ENCODE data around the gene BABAM1.
A peak's percentile ranks its signal among the peaks of the same experiment; 100 is the strongest.
"Not testable (repeated sequence)": the region's sequence is repeated elsewhere in the genome, so short reads cannot be mapped to it uniquely, and the experiment has no call there.

BABAM1 gene

DNA sequence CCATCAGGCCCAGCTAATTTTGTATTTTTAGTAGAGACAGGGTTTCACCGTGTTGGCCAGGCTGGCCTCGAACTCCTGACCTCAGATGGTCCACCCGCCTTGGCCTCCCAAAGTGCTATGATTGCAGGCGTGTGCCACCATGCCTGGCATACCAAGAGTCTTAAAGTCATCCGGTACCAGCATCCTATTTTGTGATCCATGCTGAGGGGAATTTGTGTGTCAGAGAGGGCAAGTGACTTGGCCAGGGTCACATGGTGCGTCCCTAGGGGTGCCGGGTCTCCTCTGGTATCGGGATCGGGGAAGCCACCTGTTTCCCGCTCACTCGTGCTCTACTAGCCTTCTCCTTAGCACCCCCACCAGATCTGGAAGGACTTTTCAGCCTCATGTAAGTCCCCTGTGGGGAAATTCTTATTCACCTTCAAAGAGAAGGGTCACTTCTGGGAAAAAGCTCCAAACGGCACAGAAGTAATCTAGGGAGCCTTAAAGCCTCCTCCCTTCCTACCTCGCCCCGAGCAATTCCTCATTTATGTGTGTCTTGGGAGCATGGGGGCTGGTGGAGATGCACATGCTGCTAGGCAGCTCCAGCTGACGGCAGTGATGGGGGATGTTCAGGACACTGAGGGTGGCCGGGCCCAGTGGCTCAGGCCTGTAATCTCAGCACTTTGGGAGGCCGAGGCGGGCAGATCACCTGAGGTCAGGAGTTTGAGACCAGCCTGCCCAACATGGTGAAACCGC lies 8.4 kb downstream of the BABAM1 start:
- no peak for DNase-seq

DNA sequence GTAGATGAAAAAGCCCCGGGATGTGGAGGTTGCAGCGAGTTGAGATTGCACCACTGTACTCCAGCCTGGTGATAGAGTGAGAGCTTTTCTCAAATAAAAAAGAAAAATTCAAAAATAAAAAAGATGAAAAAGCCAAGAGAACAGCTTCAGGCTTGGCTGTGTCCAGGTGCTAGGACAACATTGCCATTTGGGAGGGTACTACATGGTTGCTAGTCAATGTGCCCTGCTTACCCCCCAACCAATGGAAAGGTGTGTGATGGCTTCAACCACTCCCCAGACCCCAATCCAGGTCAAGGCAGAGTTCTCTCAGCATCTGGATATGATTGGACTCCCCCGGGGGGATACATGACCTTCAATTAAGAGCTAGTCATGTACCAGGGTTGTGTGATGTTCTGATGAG lies 12.2 kb downstream of the BABAM1 start:
- no peak for DNase-seq

DNA sequence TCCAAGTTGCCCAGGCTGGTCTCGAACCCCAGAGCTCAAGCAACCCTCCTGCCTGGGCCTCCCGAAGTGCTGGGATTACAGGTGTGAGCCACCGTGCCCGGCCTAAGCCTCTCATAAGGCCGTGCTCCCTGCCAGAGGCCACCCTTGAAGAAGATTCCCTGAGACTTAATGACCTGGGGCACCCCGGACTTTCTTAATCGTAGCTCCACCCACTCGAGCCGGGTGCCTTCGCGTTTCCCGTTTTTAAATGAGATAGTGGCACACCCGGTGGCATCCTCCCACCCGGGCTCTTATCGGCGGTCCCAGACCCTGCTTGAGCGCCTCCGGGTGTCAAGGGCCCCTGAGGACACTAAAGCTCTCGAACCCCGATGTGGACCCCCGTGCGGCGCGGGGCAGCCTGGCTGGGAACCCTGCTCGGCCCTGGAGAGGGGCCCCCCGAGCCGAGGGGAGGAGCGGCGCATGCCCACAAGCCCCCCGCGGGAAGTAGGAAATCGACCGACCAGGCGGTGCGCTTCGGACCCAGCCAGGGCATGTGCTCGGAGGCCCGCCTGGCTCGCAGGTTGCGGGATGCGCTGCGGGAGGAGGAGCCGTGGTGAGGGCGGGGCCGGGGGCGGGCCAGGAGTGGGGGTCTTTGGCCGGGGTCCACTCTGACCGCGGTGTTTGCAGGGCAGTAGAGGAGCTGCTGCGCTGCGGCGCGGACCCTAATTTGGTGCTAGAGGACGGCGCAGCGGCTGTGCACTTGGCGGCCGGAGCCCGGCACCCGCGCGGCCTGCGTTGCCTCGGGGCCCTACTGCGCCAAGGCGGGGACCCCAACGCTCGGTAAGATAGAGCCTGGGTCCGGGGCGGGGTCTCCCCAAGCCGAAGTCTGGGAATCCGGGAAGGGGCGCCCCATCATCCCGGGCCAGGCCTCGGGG lies 14.4 kb downstream of the BABAM1 start, which contains the start of gene ANKLE1:
TSS of gene ANKLE1 (plus strand) at position 511 of the 914 bp plus-strand sequence. CDS start at position 531, 20 bp downstream.
- DNase-seq: peak; percentile 60

DNA sequence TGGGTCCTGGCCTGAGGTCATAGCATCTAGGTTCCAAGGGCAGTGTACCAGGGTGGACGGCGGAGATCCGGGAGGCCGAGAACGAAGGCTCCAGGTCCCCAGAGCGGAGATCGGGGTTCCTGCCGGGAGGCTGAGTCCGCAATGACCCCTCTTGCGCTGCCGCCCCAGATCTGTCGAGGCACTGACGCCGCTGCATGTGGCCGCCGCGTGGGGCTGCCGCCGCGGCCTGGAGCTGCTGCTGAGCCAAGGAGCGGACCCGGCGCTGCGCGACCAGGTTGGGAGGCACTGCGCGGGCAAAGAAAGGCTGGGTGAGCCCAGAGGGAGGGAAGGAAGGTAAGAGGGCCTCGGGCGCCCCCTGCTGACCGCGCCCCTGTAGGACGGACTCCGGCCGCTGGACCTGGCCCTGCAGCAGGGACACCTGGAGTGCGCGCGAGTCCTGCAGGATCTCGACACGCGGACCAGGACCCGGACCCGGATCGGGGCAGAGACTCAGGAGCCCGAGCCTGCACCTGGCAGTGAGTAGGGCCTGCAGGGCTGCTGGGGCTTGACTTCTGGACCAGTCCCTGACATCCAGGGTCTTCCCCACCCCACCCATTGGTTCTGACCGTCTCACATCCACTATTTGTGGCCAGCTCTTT lies 15.4 kb downstream of the BABAM1 start:
- DNase-seq: peak; percentile 92

DNA sequence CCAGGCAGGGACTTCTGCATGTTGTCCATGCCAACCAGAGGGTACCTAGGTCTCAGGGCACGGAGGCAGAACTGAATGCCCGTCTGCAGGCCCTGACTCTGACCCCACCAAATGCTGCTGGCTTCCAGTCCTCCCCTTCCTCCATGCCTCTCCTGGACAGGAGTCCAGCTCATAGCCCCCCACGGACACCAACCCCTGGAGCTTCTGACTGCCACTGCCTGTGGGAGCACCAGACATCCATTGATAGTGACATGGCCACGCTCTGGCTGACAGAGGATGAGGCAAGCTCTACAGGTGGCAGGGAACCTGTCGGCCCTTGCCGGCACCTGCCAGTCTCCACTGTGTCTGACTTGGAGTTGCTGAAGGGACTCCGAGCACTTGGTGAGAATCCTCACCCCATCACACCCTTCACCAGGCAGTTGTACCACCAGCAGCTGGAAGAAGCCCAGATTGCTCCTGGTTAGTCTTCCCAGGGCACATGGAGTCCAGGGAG lies 16.3 kb downstream of the BABAM1 start:
- no peak for DNase-seq

DNA sequence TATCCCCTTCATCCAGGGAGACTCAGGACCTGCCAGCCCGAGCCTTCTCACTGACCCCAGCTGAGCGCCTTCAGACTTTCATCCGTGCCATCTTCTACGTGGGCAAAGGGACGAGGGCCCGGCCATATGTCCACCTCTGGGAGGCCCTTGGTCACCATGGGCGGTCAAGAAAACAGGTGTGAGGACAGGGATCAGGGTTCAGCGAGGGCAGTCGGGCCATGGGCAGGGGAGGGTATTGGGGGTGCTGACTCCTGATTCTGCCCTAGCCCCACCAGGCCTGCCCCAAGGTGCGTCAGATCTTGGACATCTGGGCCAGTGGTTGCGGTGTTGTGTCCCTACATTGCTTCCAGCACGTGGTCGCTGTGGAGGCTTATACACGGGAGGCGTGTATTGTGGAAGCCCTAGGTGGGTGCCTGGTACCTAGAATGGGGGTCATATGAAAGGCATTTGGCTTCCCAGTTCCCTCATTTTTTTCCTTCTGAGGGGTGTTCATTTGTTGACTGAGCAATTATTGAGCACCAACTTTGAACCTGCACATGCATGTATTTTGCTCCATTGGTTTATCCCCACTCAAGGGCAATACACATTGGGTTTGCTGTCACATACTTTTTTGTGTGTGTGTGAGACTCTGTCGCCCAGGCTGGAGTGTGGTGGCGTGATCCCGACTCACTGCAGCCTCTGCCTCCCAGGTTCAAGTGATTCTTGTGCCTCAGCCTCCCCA lies 18.3 kb downstream of the BABAM1 start:
- no peak for DNase-seq

DNA sequence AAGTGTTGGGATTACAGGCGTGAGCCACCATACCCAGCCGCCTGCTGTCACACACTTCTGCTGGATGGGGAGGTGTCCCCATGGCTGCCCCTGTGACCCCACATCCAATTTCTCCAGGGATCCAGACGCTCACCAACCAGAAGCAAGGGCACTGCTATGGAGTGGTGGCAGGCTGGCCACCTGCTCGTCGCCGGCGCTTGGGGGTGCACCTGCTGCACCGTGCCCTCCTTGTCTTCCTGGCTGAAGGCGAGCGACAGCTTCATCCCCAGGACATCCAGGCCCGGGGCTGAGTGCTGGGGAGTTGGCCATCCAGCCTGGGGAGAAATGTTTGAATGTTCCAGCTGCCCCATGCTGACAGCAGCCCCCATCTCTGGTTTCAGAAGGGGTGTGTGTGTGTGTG lies 19.0 kb downstream of the BABAM1 start:
- no peak for DNase-seq

DNA sequence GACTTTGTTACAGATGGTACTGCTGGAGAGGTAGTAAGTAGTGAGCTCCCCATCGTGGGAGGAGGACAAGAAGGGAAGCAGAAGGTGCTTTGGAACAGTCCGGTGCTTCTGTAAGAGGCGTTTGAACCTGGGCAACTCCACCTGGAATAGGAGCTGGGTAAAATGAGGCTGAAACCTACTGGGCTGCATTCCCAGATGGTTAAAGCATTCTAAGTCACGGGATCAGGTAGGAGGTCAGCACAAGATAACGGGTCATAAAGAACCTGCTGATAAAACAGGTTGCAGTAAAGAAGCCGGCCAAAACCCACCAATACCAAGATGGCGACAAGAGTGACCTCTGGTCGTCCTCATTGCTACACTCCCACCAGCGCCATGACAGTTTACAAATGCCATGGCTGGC lies 19.5 kb downstream of the BABAM1 start:
- DNase-seq: no peak

DNA sequence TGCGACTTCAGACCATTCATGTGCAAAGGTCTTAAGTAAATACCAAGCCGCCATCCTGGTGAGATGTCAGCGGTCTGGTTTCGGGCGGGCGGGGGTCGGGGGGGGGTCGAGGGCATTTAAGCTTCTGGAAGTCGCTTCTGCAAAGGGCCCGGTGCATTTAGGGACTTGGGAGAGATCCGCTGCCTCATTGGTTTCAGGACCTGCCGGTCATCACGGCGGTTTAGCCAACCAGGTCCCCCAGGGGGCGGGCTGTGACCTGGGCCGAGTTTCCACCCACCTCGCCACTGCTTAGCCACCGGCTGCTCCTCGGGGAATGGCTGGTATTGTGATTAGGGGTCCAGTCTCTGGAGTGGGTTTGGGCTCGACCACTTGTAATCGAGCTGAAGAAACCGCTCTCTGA lies 22.2 kb downstream of the BABAM1 start:
- DNase-seq: peak; percentile 79

DNA sequence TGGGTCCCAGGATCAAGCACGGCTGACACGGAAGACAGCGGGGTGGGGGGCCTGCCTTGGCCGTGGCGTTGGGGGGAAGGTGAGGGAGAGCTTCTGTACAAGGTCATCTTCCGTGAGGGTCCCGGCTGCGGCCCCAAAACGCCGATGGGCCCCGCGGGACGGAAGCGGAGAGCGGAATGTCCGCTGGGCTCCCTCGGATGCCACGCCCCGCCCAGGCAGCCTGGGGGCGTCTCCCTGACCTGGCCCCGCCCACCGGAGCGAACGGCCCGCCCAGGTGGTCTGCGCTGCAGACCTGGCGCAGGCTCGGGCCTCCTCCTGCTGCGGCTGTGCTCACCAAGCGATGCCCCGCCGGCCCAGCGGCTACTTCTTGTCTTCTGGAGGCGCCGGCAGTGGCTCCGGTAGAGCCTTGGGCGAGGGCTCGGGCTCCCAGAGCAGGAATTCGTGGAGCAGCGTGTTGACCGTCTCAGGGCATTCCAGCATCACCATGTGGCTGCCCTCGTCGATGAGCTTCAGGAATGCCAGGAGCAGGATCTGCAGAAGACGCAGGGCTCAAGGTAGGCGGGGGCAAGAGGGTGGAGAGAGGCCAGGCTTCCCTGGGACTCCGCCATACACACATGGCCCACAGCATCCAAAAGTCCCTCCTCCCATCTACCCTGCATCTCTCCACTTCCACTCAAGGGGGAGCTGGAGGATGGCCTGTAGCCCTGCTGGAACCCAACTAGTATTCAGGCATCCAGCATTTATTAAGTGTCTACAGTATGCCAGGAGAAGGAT lies 25.2 kb downstream of the BABAM1 start:
- peak; percentile 81 for DNase-seq

DNA sequence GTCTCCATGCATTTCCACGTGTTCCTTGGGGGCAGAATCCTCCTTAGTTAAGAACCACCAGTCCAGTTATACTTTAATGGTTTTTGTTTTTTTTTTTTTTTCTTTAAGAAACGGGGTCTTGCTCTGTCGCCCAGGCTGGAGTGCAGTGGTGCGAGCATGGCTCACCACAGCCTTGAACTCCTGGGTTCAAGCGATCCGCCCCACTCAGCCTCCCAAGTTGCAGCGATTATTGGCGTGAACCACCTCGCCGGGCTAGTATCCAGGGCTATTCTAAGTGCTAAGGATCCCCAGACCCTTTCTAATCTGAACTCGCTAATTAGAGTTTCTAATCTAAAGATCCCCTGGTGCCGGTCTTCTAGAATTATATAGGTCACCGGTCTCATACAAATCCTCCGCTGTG lies 26.4 kb downstream of the BABAM1 start:
- DNase-seq: no peak

DNA sequence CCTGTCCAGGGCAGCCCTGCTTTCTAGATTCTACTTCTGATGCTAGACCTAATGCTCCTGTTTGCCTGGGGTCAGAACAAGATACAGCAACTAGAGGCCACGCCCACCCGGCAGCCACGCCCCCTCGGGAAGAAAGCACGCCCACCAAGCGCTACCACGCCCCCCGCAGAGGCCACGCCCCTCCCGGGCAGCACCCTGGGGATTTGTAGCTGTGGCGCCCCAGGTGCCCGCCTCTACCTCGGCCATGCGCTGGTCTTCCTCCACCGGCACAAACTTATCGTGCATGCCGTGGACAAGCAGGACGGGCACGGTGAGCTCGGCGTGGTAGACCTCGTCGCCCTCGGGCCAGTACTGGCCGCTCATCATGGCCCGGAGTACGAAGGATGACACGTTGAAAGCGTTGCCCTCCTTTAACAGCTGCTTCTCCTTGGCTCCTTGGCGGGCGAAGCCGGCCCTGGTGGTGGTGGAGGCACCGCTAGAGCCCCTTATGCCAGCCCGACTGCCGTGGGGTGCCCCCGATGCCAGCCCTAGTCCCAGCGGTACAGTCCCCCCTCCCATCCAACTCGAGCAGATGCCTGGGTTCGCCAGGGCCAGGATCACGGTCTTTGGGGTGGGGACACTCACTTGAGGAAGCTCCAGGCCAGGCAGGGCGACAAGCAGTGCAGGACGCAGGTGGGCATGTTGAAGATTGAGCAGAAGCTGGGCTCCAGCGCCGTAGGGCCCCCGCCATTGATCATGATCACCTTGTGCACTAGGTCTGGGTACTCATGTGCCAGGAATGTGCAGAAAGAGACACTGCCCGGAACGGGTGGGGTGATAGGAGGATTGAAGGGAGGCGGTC lies 27.0 kb downstream of the BABAM1 start:
- peak; percentile 28 for DNase-seq

DNA sequence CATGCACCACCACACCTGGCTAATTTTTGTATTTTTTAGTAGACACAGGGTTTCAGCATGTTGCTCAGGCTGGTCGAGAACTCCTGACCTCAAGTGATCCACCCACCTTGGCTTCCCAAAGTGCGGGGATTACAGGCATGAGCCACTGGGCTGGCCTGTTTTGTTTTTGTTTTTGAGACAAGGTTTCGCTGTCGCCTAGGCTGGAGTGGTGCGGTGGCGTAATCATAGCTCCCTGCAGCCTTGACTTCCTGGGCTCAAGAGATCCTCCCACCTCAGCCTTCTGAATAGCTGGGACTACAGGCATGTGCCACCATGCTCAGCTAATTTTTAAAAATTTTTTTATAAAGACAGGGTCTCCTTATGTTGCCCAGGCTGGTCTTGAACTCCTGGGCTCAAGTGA lies 28.3 kb downstream of the BABAM1 start:
- DNase-seq: not testable (repeated sequence)

DNA sequence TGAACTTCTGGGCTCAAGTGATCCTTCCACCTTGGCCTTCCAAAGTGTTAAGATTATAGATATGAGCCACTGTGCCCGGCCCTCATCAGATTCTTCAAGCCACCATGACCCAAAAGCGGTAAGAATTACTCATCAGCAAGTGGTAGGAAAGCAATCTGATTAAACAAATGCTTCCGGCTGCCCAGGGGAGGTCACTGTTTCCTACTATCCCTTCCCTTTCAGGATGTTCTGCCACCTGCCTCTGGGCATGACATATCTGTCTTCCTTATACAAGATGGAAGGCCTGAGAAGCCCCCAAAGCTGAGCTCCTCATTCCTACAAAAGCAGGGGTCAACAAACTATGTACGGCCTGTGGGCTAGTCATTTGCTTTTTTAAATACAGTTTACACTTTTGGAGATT lies 29.0 kb downstream of the BABAM1 start:
- DNase-seq: no peak

DNA sequence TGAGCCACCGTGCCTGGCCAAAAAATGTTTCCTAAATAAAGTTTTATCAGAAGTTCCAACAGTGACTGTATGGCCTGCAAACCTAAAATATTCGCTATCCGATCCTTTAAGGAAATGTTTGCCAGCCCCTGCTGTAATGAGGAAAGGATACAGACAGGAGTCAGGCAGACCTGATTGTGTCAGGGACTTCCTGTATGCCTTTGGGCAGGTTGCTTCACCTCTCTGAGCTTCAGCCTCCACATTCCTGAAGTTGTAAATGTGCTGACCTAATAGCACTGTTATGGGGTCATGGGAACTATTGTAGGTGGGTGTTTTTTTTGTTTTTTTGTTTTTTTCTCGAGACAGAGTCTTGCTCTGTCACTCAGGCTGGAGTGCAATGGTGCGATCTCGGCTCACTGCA lies 29.7 kb downstream of the BABAM1 start:
- no peak for DNase-seq

DNA sequence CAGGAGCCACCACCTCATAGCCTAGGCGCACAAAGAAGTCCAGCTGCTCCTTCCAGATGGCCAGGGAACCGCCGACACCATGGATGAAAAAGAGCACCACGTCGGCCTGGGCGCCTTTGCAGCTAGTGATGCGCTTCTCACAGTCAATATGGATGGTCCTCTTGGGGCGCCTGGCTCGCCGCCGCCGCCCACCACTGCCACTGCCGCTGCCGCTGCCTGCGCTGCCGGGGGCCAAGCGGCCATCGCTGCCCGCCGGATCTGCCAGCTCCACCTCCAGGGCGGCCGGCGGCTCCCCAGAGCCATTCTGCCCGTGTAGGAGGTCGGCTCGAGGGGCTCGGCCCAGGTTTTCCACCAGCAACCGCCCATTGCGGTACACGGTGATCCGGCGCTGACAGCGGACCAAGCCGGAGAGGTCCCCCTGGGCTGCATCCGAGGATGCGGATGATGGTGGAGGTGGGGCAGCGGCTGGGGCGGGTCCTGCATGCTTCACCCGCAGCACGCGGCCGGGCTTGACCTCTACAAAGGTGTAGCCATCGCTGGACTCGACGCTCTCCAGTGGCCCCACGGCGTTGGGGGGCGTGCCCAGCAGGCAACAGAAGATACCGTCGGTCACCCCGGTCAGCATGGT lies 33.9 kb downstream of the BABAM1 start:
- DNase-seq: no peak

DNA sequence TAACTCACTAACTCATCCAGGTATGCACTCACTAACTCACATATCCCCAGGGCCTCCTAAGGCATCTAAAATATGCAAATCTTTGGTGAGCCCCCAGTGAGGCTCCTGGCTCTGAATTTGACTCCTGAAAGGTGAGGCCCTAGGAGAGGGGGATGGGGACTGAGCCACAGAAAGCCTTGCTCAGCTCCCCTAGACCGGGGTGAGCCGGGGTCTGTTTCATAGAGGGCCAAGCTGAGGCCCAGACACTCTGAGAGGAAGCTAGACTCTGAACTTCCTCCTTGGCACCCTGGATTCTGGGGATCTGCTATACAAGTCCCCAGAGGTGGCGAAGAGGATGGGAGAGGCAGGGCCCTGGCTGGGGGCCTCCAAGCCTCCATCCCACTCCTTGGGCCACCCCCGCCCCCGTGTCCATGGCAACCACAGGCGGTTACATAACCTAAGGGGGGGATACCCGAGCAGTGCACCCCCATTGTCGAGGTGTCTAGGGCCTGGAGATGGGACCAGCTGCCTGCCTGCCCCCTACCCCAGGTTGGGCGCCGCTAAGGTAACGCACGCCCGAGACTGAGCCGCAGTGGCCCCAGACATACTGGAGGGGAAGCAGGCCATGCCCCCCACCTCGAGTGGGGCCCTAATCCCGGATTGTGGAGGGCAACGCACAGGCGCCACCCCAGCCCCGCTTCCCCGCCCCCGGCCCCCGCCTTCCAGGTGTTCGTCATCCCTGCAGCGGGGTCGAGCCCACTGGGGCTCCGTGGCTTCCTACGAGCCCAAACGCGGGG lies 35.3 kb downstream of the BABAM1 start:
- peak; percentile 28 for DNase-seq

DNA sequence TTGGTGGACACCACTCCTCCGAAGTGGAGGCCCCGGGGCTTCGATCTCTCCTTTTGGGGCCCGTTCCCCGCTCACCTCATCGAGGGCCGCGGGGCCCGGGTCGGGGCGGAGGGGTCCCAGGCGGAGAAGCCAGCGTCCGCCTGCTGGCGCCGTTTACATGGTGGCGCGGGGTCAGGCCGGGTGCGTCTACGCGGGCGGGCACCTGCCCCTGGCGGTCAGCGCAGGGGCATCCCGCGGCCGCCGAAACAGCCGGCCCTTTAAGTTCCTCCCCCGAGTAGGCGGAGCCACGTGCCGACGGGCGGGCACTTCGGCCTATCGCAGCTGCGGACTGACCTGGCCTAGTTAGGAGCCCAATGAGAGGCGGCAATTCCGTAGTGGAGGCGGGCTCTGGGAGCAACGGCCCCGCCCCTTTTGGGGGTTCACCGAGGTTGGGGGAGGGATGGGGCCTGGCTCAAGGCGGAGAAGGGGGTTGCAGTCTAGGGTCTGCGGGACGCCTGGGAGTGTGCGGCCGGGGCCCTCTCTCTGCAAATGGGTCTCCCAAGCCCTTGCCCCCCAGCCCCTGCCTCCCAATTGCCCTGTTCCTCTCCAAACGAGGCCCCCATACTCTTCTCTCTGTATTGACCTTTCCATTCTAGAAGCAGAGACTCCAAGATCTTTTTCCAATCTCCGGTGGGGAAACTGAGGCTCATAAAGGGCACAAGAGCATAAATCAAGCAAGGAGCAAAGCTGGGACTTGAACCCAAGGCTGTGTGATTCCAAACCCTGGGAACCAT lies 36.1 kb downstream of the BABAM1 start, which contains the start of gene ABHD8:
TSS of gene ABHD8 (minus strand) at position 259 of the 773 bp plus-strand sequence. CDS start 1,809 bp downstream, outside the sequence.
- peak; percentile 97 for DNase-seq

DNA sequence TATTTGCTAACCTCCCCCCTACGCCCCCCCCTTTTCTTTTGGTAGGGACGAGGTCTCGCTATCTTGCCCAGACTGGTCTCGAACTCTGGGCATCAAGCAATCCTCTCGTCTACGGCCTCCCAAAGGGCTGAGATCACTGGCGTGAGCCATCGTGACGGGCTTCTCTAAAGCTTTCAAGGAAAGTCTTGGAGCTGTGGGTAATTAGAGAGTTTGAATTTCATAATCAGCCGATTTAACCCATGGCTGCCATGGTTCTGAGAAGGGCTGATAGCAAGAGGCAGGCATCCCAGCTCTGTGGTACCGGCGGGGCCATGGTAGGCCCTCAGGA lies 36.7 kb downstream of the BABAM1 start:
- DNase-seq: no peak

Measured in RPMI8226 (cell line).